DND-41 (cell line): ENCODE measurements around the gene INTS1.

Experiments used
- ATAC-seq: fragments of 200-7000 bp; cut with Tn5 transposase; 3 replicates; pipeline ENCODE4 v1.9.1; 2021; ENCODE audit warnings: low read depth; ENCODE audit not compliant: insufficient read depth
- DNase-seq: peaks from one replicate; pipeline ENCODE4 v3.0.0-alpha.2; 2020
- H2AFZ ChIP-seq: 2 replicates; pipeline ENCODE4 v1.6.0; 2012; ENCODE audit warnings: low read depth, low read length
- H3K27ac ChIP-seq: 2 replicates; pipeline ENCODE4 v1.5.1; 2012; ENCODE audit warnings: low read length, inconsistent platforms
- H3K27me3 ChIP-seq: fragments of 200-600 bp; sonication (generic); 2 replicates; pipeline ENCODE4 v1.6.0; 2012; ENCODE audit warnings: low read length, mild to moderate bottlenecking, inconsistent platforms; ENCODE audit not compliant: insufficient read depth, poor library complexity
- H3K36me3 ChIP-seq: 2 replicates; pipeline ENCODE4 v1.5.1; 2012; ENCODE audit warnings: low read length, inconsistent platforms; ENCODE audit not compliant: insufficient read depth
- H3K4me1 ChIP-seq: 2 replicates; pipeline ENCODE4 v1.5.1; 2012; ENCODE audit warnings: mild to moderate bottlenecking, low read length; ENCODE audit not compliant: insufficient read depth
- H3K4me2 ChIP-seq: 2 replicates; pipeline ENCODE4 v1.6.0; 2012; ENCODE audit warnings: mild to moderate bottlenecking, moderate library complexity, low read length, inconsistent platforms; ENCODE audit not compliant: insufficient read depth
- H3K4me3 ChIP-seq, 2 experiments: fragments of 200-600 bp in 1 of 2; shearing (Covaris generic) in 1 of 2; 2 replicates each; pipeline ENCODE4 v1.5.1; 2012 to 2016; ENCODE audit warnings: inconsistent platforms in 2 of 2, low read length in 2 of 2, mild to moderate bottlenecking in 2 of 2, low read depth in 1 of 2, moderate library complexity in 1 of 2
- H3K79me2 ChIP-seq: 2 replicates; pipeline ENCODE4 v1.6.0; 2012; ENCODE audit warnings: low read length, inconsistent platforms; ENCODE audit not compliant: insufficient read depth
- H3K9ac ChIP-seq: 2 replicates; pipeline ENCODE4 v1.6.0; 2012; ENCODE audit warnings: low read depth, mild to moderate bottlenecking, inconsistent platforms, low read length, moderate library complexity
- H3K9me3 ChIP-seq: 2 replicates; pipeline ENCODE4 v1.5.1; 2012; ENCODE audit warnings: low read length, moderate library complexity, mild to moderate bottlenecking, inconsistent platforms; ENCODE audit not compliant: insufficient read depth, severe bottlenecking
- H4K20me1 ChIP-seq: 2 replicates; pipeline ENCODE4 v1.6.0; 2012; ENCODE audit warnings: low read length; ENCODE audit not compliant: insufficient read depth
- EZH2 ChIP-seq: IDR thresholded peaks from 3 replicates; pipeline ENCODE4 v1.6.1; 2012; ENCODE audit warnings: borderline replicate concordance, low read depth, mild to moderate bottlenecking, moderate library complexity, low read length, inconsistent platforms; ENCODE audit not compliant: severe bottlenecking
- TF ChIP-seq, protein P1 (sequence below): IDR thresholded peaks from 2 replicates; pipeline ENCODE4 v1.5.1; 2012; ENCODE audit warnings: borderline replicate concordance, low read length, moderate library complexity, mild to moderate bottlenecking; ENCODE audit not compliant: poor library complexity, severe bottlenecking; ENCODE audit errors: extremely low read depth

Gene INTS1

DNA sequence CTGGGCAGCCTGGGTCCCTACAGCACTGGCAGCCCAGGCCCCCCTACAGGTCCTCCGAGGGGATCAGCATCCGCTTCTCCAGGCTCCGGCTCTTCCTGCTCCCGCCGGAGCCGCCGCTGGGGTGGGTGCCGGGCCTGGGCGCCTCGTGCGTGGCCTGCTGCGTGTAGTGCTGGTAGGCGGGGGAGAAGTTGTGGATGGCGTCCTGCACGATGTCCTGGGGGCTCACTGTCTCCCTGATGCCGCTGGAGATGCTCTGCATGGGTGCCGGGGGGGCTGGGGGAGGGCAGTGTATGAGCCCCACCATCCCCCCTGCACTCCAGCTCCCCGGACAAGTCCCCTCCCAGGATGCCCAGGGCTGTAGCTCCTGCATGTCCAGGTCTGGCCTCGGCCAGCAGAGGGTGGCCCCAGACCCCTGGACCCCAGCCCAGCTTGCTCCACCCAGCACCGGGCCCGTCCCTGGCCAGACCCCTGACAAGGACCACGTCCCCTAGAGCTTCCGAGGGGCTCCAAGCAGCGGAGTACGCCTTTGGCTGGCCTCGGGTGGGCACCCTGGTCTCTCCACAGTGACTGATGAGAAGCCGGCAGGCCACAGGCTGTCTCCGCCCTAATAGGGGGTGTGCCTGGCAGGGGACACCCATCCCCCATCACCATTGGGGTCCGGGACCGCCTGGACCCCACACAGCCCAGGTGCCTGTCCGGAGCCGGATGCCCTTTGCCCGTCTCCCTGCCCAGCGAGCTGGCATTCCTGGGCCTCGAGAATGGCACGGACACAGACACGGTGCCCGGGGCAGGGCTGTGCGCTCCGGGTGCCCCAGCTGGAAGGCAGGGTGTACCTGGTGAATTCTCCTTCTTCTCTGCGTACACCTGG lies 43.0 kb upstream of the INTS1 start:
- Histone ChIP-seq H3K9ac (no peak overlapping the region), H3K4me3 (no peak overlapping the region), H3K4me2 (no peak overlapping the region), H4K20me1 (no peaks in the 10 kb centered on the region; the same call in 1 of the 2 replicates), H2AFZ (no peak overlapping the region), H3K4me1 (no peaks in the 10 kb centered on the region), H3K36me3 (peaks cover 7% of the 10 kb centered on the region; the same call in 1 of the 2 replicates), H3K9me3 (no peaks in the 10 kb centered on the region), H3K27me3 (no peaks in the 10 kb centered on the region), H3K79me2 (no peaks in the 10 kb centered on the region), H3K27ac (no peak overlapping the region)
- ATAC-seq (no peak), DNase-seq (no peak)
- no peak for TF ChIP-seq EZH2
- TF ChIP-seq, protein P1, sequence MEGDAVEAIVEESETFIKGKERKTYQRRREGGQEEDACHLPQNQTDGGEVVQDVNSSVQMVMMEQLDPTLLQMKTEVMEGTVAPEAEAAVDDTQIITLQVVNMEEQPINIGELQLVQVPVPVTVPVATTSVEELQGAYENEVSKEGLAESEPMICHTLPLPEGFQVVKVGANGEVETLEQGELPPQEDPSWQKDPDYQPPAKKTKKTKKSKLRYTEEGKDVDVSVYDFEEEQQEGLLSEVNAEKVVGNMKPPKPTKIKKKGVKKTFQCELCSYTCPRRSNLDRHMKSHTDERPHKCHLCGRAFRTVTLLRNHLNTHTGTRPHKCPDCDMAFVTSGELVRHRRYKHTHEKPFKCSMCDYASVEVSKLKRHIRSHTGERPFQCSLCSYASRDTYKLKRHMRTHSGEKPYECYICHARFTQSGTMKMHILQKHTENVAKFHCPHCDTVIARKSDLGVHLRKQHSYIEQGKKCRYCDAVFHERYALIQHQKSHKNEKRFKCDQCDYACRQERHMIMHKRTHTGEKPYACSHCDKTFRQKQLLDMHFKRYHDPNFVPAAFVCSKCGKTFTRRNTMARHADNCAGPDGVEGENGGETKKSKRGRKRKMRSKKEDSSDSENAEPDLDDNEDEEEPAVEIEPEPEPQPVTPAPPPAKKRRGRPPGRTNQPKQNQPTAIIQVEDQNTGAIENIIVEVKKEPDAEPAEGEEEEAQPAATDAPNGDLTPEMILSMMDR: no peak

DNA sequence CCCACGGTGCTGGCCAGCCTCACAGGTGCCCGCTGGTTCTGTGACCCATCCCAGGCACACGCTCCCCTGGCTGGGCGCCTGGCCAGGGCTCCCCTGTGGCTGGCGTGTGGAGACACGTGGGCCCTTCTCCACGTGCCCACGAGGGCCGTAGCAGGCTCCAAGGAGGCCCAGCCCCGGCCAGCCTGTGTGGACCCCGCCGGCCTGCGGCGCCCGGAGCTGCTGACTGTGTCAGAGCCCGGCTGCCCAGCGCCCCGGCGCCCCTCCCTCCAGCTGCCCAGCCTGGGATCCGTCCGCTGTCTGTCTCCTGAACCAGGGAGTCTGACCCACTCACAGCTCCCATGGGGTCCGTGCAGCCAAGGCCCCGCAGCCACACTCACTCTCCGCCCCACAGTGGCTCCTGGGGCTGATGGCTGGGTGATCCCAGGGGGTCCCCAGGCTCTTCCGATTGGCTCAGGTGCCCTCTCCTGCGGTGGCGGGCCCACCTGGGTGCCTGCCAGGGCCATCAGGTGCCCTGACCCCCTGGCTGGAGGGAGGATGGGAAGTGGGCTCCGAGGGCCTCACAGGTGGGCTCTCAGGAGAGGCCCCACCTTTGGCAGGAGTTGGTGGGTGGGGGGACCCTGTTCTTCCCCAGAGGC lies 42.2 kb upstream of the INTS1 start:
- H3K4me2 ChIP-seq: no peak overlapping the region

DNA sequence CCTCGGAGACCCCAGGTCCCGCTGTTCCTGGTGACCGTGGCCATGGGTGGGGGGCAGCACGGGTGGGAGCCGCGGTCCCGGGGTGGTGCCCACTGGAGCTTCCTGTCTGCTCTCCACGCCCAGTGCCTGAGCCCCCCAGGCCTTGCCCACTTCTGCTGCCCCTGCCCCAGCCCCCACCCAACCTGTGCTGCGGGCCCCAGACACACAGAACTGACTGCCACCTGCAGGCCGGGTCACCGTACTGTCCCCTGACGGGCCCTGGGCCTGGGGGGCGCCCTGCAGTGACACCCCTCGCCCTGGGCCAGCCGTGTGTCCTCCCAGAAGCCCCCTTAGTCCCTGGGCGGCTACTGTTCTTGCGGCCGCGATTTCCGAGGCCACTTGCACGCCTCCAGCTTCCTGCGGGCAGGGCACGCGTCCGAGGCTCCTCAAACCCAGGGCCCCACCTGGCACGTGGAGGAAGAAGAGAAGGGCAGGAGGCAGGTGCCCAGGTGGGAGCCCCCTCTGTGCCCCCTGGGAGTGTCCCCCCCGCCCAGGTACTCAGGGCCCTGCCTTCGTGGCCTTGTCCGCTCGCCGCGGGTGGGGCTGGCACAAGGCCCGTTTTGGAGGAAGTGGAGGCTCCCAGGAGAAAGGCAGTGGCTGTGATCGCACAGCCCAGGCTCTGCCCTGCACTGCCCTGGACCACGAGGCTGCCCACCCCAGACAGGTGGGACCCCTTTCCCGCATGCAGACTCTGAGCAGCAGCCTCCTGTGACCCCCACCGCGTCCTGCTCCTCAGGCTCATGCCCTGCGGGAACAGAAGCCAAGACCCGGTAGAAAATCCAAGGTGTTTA lies 41.4 kb upstream of the INTS1 start:
- Histone ChIP-seq H3K9ac (no peak overlapping the region), H3K27ac (no peak overlapping the region), H2AFZ (no peak overlapping the region), H3K9me3 (no peaks in the 10 kb centered on the region), H3K4me1 (no peaks in the 10 kb centered on the region), H3K79me2 (no peaks in the 10 kb centered on the region), H3K27me3 (no peaks in the 10 kb centered on the region), H3K4me2 (no peak overlapping the region), H3K36me3 (peaks cover 19% of the 10 kb centered on the region), H3K4me3 (no peak overlapping the region), H4K20me1 (peaks cover 3% of the 10 kb centered on the region; the same call in 1 of the 2 replicates)
- TF ChIP-seq, protein P1: no peak
- TF ChIP-seq EZH2: no peak
- DNase-seq (no peak), ATAC-seq (no peak; the same call in 2 of the 3 replicates)

More for the DNA sequence above, 42.2 kb upstream of the INTS1 start:
- TF ChIP-seq, protein P1: no peak
- TF ChIP-seq EZH2: no peak
- H3K4me3 ChIP-seq: no peak overlapping the region
- H4K20me1 ChIP-seq: no peaks in the 10 kb centered on the region; the same call in 1 of the 2 replicates
- no peaks in the 10 kb centered on the region for H3K27me3 ChIP-seq
- H3K9ac ChIP-seq: no peak overlapping the region
- no peak for ATAC-seq
- H3K79me2 ChIP-seq: no peaks in the 10 kb centered on the region
- H3K9me3 ChIP-seq: no peaks in the 10 kb centered on the region
- peaks cover 11% of the 10 kb centered on the region; the same call in 1 of the 2 replicates for H3K36me3 ChIP-seq
- no peak overlapping the region for H2AFZ ChIP-seq
- H3K4me1 ChIP-seq: no peaks in the 10 kb centered on the region
- no peak overlapping the region for H3K27ac ChIP-seq
- DNase-seq: no peak
